ENCODE data around the gene TMEM8B. TPM values are rescaled to one million over a fixed set of nuclear protein-coding genes. Genes with fewer than 3 reads are reported as not detected.
A peak's percentile ranks its signal among the peaks of the same experiment; 100 is the strongest.

Gene TMEM8B
- total and polyA plus RNA-seq, 8 donors, result 4.9 to 17.2 (median 7.5) TPM

DNA sequence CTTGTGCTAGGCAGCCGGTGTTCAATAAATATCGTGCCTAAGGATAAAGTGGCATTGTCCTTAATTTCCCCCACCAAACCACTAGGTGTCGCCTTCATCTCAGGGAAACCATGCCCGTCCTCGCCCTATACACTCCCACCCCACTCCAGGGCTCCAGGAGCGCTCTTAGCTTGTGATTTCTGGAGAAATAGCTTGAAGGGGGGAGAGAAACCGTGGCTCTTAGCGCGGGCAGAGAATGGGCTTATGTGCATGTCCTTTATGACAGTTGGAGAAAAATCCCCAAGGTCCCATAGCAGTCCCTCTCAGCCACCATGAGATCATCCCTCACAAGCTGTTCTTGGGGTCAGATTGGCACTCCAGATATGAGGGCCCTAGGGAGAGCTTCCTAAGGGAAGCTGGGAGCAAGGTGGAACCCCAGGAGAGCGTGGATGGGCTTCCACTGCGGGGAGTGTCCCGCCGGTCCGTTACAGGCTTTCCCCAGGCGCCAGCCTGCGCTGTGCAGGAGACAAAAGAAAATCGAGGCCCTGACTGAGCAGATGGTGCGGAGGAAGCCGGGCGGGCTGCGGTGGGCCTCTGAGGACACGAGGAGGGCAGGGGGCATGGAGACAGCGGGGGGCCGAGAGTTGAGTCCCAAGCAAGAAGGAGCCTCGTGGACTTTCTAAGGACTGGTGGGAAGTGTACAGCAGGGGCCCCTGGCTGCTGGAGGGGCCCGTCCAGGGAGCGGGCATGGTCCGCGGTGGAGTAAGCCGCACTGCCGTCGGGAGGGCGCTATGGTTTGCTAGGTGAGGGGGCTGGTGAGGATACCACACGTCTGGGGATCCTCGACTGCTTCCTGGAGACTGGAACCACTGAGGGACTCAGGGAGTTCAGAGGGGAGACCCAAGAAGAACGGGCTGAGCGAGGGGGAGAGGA, 38.4 kb upstream of the TMEM8B start:
- no peak overlapping the region for H3K4me3 ChIP-seq
- H3K9me3 ChIP-seq, result no peaks in the 10 kb centered on the region
- TF ChIP-seq, protein P1, sequence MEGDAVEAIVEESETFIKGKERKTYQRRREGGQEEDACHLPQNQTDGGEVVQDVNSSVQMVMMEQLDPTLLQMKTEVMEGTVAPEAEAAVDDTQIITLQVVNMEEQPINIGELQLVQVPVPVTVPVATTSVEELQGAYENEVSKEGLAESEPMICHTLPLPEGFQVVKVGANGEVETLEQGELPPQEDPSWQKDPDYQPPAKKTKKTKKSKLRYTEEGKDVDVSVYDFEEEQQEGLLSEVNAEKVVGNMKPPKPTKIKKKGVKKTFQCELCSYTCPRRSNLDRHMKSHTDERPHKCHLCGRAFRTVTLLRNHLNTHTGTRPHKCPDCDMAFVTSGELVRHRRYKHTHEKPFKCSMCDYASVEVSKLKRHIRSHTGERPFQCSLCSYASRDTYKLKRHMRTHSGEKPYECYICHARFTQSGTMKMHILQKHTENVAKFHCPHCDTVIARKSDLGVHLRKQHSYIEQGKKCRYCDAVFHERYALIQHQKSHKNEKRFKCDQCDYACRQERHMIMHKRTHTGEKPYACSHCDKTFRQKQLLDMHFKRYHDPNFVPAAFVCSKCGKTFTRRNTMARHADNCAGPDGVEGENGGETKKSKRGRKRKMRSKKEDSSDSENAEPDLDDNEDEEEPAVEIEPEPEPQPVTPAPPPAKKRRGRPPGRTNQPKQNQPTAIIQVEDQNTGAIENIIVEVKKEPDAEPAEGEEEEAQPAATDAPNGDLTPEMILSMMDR (IDR thresholded peaks at IDR 0.05), result peak; percentile 50 to 74 (median 62)
- no peaks in the 10 kb centered on the region for H3K27me3 ChIP-seq
- ATAC-seq (peak; percentile 92 to 97 (median 94)), FAIRE-seq (no peak), DNase-seq (peak in 4 of 6 donors; percentile 47 to 65 (median 48))
- 55 to 61% methylated on average over 37 of the region's 37 CpGs for WGBS, 2 donors
- no peak overlapping the region for H3K27ac ChIP-seq
- H3K4me1 ChIP-seq, result no peaks in the 10 kb centered on the region
- intact Hi-C loops (cut with DNase I), result loop anchor here (5.0 to 10.0 kb wide), 3 partner anchors 84 to 102 kb away; partner anchors contain the start of gene OR13J1 (in 1 of the 3)
- no peaks in the 10 kb centered on the region for H3K36me3 ChIP-seq

DNA sequence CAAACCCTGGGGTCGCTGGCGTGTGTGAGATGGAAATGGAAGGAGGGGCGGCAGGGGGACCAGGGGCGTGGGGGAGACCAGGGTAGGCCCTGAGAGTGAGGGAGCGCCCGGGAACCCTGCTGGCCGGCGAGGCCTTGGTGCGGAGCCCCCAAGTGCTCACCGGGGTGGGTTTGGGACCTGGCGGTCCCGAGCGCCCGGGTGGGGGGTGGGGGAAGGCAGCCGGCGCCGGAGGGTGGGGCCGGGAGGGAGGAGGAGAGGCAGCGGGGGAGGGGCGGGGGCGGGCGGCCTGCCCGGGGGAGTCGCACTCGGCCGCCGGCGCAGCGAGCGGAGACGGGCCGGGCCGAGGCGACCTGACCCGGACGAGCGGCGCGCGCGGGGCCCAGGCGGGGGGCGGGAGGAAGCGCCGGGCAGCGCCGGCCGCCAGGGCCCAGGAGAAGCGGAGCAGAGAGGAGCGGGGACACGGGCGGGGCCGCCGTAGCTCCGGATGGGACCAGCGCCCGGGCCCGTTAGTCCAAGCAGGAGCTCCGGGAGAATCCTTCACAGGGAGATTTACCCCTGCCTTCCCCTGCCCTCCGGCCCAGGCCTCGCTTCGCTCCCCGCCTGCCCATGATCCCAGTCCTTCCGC, 37.6 kb upstream of the TMEM8B start, which contains the start of gene NPR2:
TSS of gene NPR2 (plus strand) at position 295 of the 625 bp plus-strand sequence. CDS start 818 bp downstream, outside the sequence.
- Histone ChIP-seq H3K4me1 (no peaks in the 10 kb centered on the region), H3K36me3 (no peaks in the 10 kb centered on the region), H3K4me3 (peak within 1 kb of the TSS in 1 of 4 donors; percentile 17), H3K9me3 (no peaks in the 10 kb centered on the region), H3K27me3 (no peaks in the 10 kb centered on the region), H3K27ac (no peak within 1 kb of the TSS)
- peak in 1 of 6 donors; percentile 32 for DNase-seq
- WGBS, 2 donors, result 45 to 46% methylated on average over 21 to 64 of the region's 64 CpGs
- TF ChIP-seq, protein P1 (IDR thresholded peaks at IDR 0.05), result no peak
- intact Hi-C loops (cut with DNase I), result loop anchor here (5.0 to 10.0 kb wide), 3 partner anchors 83 to 101 kb away; partner anchors contain the start of gene OR13J1 (in 1 of the 3)
- ATAC-seq, result peak in 3 of 4 donors; percentile 16 to 42 (median 20)
- no peak for FAIRE-seq

DNA sequence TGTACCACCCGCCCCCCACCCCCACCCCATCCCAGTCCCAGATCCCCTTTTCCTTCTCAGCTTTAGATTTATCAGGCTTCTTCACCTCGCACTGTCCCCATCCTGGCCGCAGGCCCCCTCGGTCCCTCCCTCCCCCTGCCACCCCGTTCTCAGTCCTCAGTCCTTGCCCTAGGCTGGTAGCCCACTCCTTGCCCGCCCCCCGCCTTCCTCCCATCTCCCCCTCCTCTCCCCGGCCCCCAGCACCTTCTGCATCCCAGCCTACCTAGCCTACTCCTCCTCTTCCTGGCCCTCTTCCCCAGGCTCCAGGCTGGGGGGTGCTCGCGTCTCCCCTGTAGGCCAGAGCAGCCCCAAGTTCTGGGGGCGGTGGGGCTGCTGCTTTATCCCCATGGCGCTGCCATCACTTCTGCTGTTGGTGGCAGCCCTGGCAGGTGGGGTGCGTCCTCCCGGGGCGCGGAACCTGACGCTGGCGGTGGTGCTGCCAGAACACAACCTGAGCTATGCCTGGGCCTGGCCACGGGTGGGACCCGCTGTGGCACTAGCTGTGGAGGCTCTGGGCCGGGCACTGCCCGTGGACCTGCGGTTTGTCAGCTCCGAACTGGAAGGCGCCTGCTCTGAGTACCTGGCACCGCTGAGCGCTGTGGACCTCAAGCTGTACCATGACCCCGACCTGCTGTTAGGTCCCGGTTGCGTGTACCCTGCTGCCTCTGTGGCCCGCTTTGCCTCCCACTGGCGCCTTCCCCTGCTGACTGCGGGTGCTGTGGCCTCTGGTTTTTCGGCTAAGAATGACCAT, 36.8 kb upstream of the TMEM8B start:
- no peak overlapping the region for H3K4me3 ChIP-seq

DNA sequence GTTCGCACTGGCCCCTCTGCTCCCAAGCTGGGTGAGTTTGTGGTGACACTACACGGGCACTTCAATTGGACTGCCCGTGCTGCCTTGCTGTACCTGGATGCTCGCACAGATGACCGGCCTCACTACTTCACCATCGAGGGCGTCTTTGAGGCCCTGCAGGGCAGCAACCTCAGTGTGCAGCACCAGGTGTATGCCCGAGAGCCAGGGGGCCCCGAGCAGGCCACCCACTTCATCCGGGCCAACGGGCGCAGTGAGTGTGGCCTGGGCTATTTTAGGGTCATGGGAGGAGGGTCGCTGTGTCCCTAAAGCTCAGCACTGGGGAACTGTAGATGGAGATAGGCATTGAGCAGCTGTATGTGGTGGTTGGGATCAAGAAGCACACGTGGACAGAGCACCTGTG, 36.2 kb upstream of the TMEM8B start:
- Histone ChIP-seq H3K4me3 (no peak overlapping the region), H3K9me3 (no peaks in the 10 kb centered on the region), H3K27me3 (no peaks in the 10 kb centered on the region), H3K4me1 (no peaks in the 10 kb centered on the region), H3K27ac (no peak overlapping the region), H3K36me3 (no peaks in the 10 kb centered on the region)
- FAIRE-seq (no peak), ATAC-seq (no peak), DNase-seq (no peak)
- intact Hi-C loops (cut with DNase I), result loop anchor here (5.0 to 10.0 kb wide), 3 partner anchors 82 to 99 kb away; partner anchors contain the start of gene OR13J1 (in 1 of the 3)
- WGBS, 2 donors, result 91 to 94% methylated on average over 14 of the region's 14 CpGs
- TF ChIP-seq, protein P1 (IDR thresholded peaks at IDR 0.05), result no peak

More for the DNA sequence above, 36.8 kb upstream of the TMEM8B start:
- peak in 1 of 6 donors; percentile 73 for DNase-seq
- Histone ChIP-seq H3K36me3 (no peaks in the 10 kb centered on the region), H3K27ac (no peak overlapping the region), H3K4me1 (no peaks in the 10 kb centered on the region), H3K9me3 (no peaks in the 10 kb centered on the region), H3K27me3 (no peaks in the 10 kb centered on the region)
- WGBS, 2 donors, result 89 to 92% methylated on average over 29 to 34 of the region's 34 CpGs
- no peak for FAIRE-seq
- TF ChIP-seq, protein P1 (IDR thresholded peaks at IDR 0.05), result no peak
- no peak for ATAC-seq
- intact Hi-C loops (cut with DNase I), result loop anchor here (5.0 to 10.0 kb wide), 3 partner anchors 83 to 100 kb away; partner anchors contain the start of gene OR13J1 (in 1 of the 3)

Data from pancreas (tissue), 10 donors.